Ishikawa (cell line): ENCODE measurements around the gene B3GALNT1.

Source experiments
- CEBPB ChIP-seq: IDR thresholded peaks from 2 replicates; pipeline ENCODE4 v1.6.1; 2012
- CREB1 ChIP-seq: IDR thresholded peaks from 2 replicates; pipeline ENCODE4 v1.6.1; 2012; ENCODE audit warnings: low read depth
- EGR1 ChIP-seq: IDR thresholded peaks from 2 replicates; pipeline ENCODE4 v1.6.1; 2012
- EP300 ChIP-seq: IDR thresholded peaks from 2 replicates; pipeline ENCODE4 v1.6.1; 2012; ENCODE audit warnings: borderline replicate concordance
- FOXM1 ChIP-seq: IDR thresholded peaks from 2 replicates; pipeline ENCODE4 v1.6.1; 2012; ENCODE audit warnings: low read depth, borderline replicate concordance
- NFIC ChIP-seq: IDR thresholded peaks from 2 replicates; pipeline ENCODE4 v1.6.1; 2012
- RAD21 ChIP-seq: IDR thresholded peaks from 2 replicates; pipeline ENCODE4 v1.6.1; 2012; ENCODE audit warnings: low read depth
- TAF1 ChIP-seq: IDR thresholded peaks from 2 replicates; pipeline ENCODE4 v1.6.1; 2012; ENCODE audit warnings: low read depth, mild to moderate bottlenecking
- TCF12 ChIP-seq: IDR thresholded peaks from 2 replicates; pipeline ENCODE4 v1.6.1; 2012; ENCODE audit warnings: low read depth
- TEAD4 ChIP-seq: IDR thresholded peaks from 2 replicates; pipeline ENCODE4 v1.6.1; 2012
- YY1 ChIP-seq: IDR thresholded peaks from 2 replicates; pipeline ENCODE4 v1.6.1; 2012; ENCODE audit warnings: low read depth
- ZBTB7A ChIP-seq: IDR thresholded peaks from 2 replicates; pipeline ENCODE4 v1.6.1; 2012; ENCODE audit warnings: low read depth
- TF ChIP-seq, protein P1 (sequence below): IDR thresholded peaks from 2 replicates; pipeline ENCODE4 v1.6.1; 2012
- TF ChIP-seq, protein P2 (sequence below): IDR thresholded peaks from 2 replicates; pipeline ENCODE4 v1.6.1; 2012
- TF ChIP-seq, protein P3 (sequence below): IDR thresholded peaks from 2 replicates; pipeline ENCODE4 v1.6.1; 2012; ENCODE audit warnings: low read depth, mild to moderate bottlenecking

Gene B3GALNT1

DNA sequence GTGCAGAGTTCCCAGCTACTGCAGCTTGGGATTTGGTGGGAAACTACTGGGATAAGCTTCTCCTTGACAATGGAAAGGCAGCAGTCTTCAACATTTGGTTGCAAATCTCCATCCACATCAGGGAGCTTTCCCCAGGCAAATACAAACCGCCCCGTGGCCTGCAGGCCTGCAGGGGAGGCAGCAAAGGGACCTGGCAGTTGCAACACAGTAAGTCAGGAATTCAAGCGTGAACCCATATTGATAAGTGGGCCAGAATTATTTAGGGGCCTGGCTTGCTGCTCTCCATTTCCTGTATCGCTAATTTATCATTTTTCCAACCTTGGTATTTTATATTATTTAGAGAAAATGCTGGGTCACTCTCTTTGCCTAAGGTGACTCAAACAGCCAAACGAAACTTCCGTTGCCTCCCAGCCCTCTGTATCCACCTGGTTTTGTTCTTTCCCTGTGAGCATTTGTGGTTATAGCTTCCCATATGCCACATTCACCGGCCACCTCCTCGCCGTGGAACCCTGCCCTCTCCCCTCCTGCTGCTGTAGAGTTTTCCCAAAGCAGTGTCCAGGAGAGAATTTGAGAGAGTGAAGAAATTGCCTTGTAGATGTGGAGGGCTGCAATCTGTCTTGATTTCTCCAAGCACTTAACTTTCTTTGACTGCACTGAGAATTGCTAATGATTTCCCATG is 34.8 kb downstream of the B3GALNT1 start:
- TF ChIP-seq TAF1: no peak
- TF ChIP-seq, protein P1, sequence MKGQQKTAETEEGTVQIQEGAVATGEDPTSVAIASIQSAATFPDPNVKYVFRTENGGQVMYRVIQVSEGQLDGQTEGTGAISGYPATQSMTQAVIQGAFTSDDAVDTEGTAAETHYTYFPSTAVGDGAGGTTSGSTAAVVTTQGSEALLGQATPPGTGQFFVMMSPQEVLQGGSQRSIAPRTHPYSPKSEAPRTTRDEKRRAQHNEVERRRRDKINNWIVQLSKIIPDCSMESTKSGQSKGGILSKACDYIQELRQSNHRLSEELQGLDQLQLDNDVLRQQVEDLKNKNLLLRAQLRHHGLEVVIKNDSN: no peak
- no peak for TF ChIP-seq YY1
- TF ChIP-seq NFIC: no peak
- no peak for TF ChIP-seq RAD21
- TF ChIP-seq, protein P2, sequence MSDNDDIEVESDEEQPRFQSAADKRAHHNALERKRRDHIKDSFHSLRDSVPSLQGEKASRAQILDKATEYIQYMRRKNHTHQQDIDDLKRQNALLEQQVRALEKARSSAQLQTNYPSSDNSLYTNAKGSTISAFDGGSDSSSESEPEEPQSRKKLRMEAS: no peak
- TF ChIP-seq CREB1: no peak
- no peak for TF ChIP-seq EGR1
- TF ChIP-seq, protein P3, sequence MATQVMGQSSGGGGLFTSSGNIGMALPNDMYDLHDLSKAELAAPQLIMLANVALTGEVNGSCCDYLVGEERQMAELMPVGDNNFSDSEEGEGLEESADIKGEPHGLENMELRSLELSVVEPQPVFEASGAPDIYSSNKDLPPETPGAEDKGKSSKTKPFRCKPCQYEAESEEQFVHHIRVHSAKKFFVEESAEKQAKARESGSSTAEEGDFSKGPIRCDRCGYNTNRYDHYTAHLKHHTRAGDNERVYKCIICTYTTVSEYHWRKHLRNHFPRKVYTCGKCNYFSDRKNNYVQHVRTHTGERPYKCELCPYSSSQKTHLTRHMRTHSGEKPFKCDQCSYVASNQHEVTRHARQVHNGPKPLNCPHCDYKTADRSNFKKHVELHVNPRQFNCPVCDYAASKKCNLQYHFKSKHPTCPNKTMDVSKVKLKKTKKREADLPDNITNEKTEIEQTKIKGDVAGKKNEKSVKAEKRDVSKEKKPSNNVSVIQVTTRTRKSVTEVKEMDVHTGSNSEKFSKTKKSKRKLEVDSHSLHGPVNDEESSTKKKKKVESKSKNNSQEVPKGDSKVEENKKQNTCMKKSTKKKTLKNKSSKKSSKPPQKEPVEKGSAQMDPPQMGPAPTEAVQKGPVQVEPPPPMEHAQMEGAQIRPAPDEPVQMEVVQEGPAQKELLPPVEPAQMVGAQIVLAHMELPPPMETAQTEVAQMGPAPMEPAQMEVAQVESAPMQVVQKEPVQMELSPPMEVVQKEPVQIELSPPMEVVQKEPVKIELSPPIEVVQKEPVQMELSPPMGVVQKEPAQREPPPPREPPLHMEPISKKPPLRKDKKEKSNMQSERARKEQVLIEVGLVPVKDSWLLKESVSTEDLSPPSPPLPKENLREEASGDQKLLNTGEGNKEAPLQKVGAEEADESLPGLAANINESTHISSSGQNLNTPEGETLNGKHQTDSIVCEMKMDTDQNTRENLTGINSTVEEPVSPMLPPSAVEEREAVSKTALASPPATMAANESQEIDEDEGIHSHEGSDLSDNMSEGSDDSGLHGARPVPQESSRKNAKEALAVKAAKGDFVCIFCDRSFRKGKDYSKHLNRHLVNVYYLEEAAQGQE: no peak
- TF ChIP-seq TCF12: no peak
- TF ChIP-seq FOXM1: no peak

DNA sequence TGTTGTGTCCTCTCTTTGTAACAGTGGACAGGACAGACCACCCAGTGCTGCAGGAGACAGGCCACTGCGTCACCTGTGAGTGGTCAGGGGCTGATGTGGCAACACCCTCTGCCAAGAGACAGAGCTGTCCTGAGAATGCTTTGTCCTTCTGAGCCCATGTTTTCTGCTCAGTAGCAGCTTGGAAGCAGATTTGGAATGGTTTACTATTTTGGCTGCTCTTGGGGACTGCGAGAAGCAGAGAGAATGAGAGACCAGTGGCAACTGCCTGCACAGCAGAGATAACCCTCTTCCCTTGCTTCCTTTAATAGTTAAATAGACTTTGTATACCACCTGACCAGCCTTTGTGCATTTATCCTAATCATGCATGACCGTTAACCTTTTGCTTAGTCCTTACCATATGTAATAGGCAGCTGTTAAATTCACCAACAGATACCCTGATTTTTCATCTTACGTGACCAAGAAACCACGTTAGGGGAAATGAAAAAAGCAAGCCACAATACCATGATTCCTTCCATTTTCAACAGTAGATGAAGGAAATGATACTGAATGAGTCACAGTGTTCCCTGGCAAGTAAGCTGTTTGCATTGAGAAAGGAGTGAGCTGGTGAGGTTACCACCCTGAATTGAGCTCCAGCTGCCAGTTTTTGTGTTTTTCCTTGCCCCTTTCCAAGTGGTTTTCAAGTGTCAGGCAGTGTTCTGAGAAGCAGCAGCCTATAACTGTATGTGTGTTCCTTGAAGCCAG is 35.5 kb downstream of the B3GALNT1 start:
- no peak for TF ChIP-seq RAD21
- no peak for TF ChIP-seq NFIC
- TF ChIP-seq TCF12: no peak
- no peak for TF ChIP-seq ZBTB7A
- TF ChIP-seq EP300: no peak
- TF ChIP-seq TEAD4: no peak
- TF ChIP-seq, protein P1: no peak
- no peak for TF ChIP-seq CREB1
- TF ChIP-seq, protein P3: no peak
- TF ChIP-seq CEBPB: no peak

DNA sequence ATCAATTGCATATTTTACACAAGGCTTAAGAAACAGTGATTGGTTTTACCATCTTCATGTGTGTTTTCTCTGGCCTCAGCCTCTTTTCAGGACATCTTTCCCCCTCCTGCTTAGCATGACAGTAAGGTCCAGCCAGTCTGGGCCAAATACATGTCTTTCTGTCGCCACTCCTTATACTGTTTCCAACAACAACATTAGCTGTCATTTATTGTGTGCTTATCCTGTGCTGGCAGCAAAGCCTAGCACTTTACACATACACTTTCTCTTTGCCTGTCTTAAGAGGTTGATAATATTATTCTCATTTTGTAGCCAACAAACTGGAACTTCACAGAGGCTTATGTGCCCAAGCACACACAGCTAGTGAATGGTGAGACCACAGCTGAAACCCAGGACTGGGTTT is 37.8 kb downstream of the B3GALNT1 start:
- TF ChIP-seq EGR1 (no peak), FOXM1 (no peak), RAD21 (no peak), CEBPB (no peak), TCF12 (no peak), ZBTB7A (no peak), TEAD4 (no peak)
- TF ChIP-seq, protein P3: no peak

DNA sequence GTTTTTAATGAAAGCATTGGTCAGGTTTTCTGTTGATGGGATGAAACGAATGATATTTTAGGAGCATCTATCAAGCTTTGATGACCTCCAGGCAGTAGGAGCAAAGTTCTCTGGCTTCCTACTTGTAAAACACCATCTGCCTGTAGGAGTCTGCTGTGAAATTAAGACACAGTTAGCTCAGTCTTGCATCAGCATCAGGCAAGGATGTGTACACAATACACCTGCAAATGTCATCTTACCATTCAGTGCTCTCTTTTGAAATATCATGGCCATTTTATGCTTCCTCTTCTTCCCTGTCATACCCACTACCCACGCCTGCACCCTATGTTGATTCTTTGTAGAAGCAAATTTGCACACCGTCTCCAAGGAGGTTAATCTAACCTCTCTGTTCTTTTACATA is 38.2 kb downstream of the B3GALNT1 start:
- no peak for TF ChIP-seq FOXM1
- TF ChIP-seq, protein P3: no peak
- no peak for TF ChIP-seq EGR1
- TF ChIP-seq ZBTB7A: no peak
